Coronary artery (tissue), 2 donors: ENCODE results near the gene UBE2E3.

Source experiments
- DNase-seq: peaks from one replicate; pipeline ENCODE4 v3.0.0-alpha.2; 2017; ENCODE audit warnings: low spot score
- H3K27ac ChIP-seq, 2 donors: fragments of 200-600 bp; sonication (generic); one replicate each; pipeline ENCODE4 v1.5.1; 2016 to 2019
- H3K4me3 ChIP-seq: fragments of 200-600 bp; sonication (generic); 2 replicates; pipeline ENCODE4 v1.5.1; 2016; ENCODE audit warnings: mild to moderate bottlenecking, moderate library complexity
- TF ChIP-seq, protein P1 (sequence below): fragments of 200-600 bp; sonication (generic); IDR thresholded peaks from one replicate; pipeline ENCODE4 v1.5.1; 2019; ENCODE audit warnings: antibody characterized with exemption

Gene UBE2E3

DNA sequence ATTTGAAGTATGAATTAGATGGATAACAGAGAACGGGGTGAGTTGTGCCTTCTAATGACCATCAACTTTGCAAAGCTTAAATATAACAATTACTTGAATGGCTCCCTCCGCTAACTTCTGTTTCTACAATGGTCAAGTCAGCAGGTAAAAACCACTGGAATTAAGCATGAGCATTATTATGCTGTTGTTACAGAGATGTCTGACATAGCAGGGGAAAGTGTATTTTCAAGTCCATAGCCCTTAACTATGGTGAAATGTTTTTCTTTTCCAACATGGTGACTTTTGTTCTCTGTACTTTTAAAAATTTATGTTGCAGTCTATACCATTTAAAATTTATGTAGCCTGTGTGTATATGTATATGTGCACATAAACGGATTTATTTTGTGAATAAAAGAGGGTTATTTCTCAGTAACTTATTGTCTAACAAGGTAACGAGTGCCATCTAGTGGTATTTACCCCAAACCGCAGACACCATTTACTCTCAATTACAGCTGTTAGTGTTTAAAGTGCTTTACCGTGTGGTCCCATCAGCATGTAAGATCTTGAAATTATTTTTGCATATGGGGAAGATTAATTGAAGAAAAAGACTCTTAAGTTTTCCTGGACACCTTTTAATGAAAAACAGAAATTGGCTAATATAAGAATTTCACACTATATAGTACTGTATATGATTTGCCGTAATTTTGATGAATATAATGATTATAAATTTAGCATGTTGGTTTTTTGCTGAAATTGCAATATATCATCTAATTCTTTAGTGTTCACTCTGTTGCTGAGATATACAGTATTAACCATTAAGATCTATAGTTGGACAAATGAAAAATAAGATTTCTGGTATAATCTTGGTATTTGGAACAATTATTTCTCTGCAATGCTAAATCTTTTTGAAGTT lies 78.2 kb downstream of the UBE2E3 start:
- Histone ChIP-seq H3K4me3 (no peak overlapping the region), H3K27ac (no peak overlapping the region)
- DNase-seq, result no peak
- TF ChIP-seq, protein P1, sequence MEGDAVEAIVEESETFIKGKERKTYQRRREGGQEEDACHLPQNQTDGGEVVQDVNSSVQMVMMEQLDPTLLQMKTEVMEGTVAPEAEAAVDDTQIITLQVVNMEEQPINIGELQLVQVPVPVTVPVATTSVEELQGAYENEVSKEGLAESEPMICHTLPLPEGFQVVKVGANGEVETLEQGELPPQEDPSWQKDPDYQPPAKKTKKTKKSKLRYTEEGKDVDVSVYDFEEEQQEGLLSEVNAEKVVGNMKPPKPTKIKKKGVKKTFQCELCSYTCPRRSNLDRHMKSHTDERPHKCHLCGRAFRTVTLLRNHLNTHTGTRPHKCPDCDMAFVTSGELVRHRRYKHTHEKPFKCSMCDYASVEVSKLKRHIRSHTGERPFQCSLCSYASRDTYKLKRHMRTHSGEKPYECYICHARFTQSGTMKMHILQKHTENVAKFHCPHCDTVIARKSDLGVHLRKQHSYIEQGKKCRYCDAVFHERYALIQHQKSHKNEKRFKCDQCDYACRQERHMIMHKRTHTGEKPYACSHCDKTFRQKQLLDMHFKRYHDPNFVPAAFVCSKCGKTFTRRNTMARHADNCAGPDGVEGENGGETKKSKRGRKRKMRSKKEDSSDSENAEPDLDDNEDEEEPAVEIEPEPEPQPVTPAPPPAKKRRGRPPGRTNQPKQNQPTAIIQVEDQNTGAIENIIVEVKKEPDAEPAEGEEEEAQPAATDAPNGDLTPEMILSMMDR, result no peak

DNA sequence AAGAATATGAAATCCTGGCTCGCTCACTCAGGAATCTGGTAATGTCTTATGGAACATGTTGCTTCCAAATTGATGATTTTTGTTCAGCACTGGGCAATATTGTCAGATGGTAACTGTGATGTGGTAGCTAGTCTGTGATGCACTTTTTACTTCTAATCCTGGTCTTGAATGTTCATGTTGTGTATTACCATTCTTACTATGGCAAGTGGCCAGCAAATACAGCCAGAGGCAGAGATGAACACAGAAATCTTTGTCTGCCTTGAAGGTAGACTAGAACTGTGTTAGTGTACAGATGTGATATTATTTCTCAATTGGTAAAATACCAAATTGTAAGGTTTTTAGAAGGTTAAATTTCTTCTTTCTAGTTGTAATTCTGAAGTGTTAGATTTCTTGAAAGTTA lies 83.3 kb downstream of the UBE2E3 start:
- Histone ChIP-seq H3K4me3 (no peak overlapping the region), H3K27ac (no peak overlapping the region)
- DNase-seq, result no peak
- TF ChIP-seq, protein P1, result no peak

DNA sequence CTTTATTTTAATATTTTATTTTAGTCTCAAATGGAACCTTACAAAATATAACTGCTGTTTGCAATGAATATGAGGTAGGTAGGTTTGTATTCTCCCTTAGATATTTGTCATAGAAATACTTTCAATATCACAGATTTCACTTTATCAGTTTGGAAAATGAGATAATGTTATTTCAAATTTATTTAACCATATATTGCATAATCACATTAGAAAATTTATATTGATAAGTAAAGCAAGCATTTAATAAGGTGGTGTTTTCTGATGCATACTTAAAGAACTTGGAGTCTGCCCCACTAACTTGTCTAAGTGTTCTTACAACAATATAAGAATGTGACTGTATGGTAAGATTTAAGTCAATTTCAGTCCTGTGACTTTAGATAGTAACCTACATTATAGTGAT lies 85.1 kb downstream of the UBE2E3 start:
- Histone ChIP-seq H3K4me3 (no peak overlapping the region), H3K27ac (no peak overlapping the region)
- no peak for DNase-seq
- TF ChIP-seq, protein P1, result no peak

DNA sequence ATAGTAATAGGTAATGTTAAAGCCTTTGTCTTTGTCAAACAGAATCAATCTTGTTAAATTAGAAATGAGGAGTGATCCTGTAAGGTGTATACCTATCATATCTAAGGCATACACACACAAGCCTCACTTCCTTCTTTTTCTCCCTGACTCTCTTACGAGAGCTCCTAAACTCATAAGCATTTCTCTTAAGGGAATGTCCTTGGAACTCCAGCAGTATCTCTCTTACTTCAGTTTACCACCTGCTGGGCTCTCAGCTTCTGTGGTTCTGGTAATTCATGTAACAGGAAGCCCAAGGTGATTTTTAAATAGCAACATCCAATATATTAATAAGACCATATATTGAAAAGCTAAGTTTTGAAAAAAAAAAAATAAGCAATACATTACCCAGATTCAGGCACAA lies 85.9 kb downstream of the UBE2E3 start:
- no peak overlapping the region for H3K4me3 ChIP-seq
- TF ChIP-seq, protein P1, result no peak
- DNase-seq, result no peak
- H3K27ac ChIP-seq, result no peak overlapping the region

DNA sequence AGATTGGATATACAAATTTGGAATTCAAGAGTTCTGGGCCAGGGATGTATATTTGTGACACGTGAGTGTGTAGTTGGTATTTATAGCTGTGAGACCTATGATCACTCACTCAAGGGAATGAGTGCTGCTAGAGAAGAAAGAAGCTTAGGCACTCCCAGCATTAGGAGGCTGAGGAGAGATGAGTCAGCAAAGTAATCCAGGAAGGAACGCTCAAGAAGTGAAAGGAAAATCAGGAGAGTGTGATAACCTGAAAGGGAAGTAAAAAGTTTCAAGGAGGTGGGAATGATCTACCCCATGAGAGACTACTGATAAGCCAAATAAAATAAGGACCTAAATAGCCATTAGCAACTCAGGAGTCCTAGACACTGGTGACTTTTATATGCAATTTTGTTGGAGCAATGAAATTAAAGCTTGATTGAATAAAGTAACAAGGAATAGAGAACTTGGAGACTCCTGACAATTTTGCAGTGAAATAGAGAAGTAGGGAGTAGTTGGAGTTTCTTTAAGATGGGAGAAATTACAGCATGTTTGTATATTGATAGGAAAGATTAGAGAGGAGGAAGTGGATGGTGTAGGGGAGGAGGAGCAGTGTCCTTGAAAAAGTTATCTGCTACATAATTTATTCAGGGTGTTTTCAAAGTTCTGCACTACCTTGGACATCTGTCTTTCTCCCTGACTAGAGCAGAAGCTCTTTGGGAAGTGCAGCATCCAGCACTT lies 89.9 kb downstream of the UBE2E3 start:
- no peak for DNase-seq
- H3K4me3 ChIP-seq, result no peak overlapping the region
- TF ChIP-seq, protein P1, result no peak
- H3K27ac ChIP-seq, result no peak overlapping the region

DNA sequence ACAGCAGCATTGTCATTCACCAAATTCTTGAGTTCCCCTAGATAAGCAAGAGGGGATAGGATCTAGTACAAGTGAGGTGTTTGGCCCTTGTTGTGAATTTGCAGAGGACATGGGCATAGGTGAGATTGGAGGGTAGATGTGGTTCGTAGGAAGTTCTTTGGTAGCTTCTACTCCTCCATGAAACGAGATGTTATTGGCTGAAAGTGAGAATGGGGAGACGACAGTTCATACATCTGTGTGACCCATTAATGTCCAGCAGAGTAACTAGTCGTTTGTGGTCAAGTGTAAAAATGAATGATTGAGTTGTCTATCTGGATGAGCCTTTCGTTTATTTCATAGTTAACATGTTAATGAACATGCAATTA lies 90.4 kb downstream of the UBE2E3 start:
- Histone ChIP-seq H3K4me3 (no peak overlapping the region), H3K27ac (no peak overlapping the region)
- TF ChIP-seq, protein P1, result no peak
- DNase-seq, result no peak
